ENCODE results near the gene PSTPIP1.

DNA sequence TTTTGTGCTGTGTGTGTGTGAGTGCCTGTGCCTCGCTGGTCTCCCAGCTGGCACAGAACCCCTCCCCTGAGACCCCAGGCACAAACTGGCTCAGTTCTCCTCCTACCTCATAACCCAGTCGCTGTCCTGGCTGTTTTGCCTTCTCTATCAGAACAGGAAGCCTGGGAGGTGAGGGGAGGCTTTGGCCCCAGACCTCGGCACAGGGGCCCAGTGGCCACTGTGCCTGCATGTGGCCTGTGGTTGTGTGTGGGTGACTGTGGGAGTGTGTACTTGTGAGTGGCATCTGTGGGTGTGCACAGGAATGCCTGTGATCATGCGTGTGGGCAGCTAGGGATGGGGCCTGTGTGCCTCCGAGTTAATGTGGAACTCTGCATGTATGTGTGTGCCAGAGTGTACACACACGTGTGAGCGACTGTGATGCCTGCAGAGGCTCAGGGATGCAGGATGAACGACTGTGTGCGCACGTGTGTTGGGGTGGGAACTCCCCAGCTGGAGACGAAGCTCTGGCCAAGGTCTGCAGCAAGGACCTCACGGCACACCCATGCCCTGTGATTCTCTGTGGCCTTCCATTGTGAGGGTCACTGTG, 32.3 kb downstream of the PSTPIP1 start:
- no peak for TF ChIP-seq POLR2A (IDR thresholded peaks at IDR 0.05)
- TF ChIP-seq, protein P1, sequence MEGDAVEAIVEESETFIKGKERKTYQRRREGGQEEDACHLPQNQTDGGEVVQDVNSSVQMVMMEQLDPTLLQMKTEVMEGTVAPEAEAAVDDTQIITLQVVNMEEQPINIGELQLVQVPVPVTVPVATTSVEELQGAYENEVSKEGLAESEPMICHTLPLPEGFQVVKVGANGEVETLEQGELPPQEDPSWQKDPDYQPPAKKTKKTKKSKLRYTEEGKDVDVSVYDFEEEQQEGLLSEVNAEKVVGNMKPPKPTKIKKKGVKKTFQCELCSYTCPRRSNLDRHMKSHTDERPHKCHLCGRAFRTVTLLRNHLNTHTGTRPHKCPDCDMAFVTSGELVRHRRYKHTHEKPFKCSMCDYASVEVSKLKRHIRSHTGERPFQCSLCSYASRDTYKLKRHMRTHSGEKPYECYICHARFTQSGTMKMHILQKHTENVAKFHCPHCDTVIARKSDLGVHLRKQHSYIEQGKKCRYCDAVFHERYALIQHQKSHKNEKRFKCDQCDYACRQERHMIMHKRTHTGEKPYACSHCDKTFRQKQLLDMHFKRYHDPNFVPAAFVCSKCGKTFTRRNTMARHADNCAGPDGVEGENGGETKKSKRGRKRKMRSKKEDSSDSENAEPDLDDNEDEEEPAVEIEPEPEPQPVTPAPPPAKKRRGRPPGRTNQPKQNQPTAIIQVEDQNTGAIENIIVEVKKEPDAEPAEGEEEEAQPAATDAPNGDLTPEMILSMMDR (IDR thresholded peaks at IDR 0.05) = no peak

All from right lobe of liver (tissue), 4 donors.